Ishikawa (cell line): ENCODE results near the gene HMGCLL1.

Experiments used
- EP300 ChIP-seq: IDR thresholded peaks from 2 replicates; pipeline ENCODE4 v1.6.1; 2012; ENCODE audit warnings: borderline replicate concordance
- FOXM1 ChIP-seq: IDR thresholded peaks from 2 replicates; pipeline ENCODE4 v1.6.1; 2012; ENCODE audit warnings: low read depth, borderline replicate concordance

DNA sequence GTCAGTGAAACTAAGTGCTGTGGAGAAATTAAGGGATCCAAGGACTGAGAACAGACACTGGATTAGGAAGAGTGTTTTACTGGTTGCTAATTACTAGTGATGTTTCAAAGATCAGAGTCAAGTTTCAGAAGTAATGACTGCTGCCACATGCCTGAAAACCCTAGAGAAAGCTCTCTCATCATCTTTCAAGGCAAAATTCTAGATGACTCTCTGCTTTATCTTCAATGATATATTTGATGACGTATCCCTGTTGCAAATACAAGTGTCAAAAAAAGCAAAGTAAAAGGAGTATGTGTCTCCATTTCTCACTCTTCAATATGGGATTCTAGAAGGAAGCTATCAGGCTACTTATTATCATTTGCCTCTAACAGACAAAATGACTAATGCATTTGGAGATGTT, 38.0 kb downstream of the HMGCLL1 start:
- TF ChIP-seq EP300 (no peak), FOXM1 (no peak)
